Panc1 (cell line): ENCODE measurements around the gene FBXL15.

Experiments
- POLR2AphosphoS5 ChIP-seq: IDR thresholded peaks from 2 replicates; pipeline ENCODE4 v1.6.1; 2012; ENCODE audit warnings: mild to moderate bottlenecking, low read depth, low read length, moderate library complexity
- SIN3A ChIP-seq: IDR thresholded peaks from 2 replicates; pipeline ENCODE4 v1.6.1; 2012; ENCODE audit warnings: low read depth, mild to moderate bottlenecking, low read length, moderate library complexity, borderline replicate concordance; ENCODE audit not compliant: insufficient read depth
- TCF7L2 ChIP-seq: IDR thresholded peaks from 2 replicates; pipeline ENCODE4 v1.6.1; 2011; ENCODE audit warnings: mild to moderate bottlenecking, low read depth, low read length, inconsistent platforms
- TF ChIP-seq, protein P1 (sequence below): fragments of 450-650 bp; IDR thresholded peaks from 2 replicates; pipeline ENCODE4 v1.5.1; 2017; ENCODE audit warnings: mild to moderate bottlenecking
- TF ChIP-seq, protein P2 (sequence below), 2 experiments: IDR thresholded peaks; 2 replicates each; pipeline ENCODE4 v1.6.1; 2011 to 2012; ENCODE audit warnings: low read depth in 2 of 2, control low read depth in 1 of 2, low read length in 1 of 2, mild to moderate bottlenecking in 1 of 2, moderate library complexity in 1 of 2; ENCODE audit not compliant: insufficient read depth in 1 of 2

DNA sequence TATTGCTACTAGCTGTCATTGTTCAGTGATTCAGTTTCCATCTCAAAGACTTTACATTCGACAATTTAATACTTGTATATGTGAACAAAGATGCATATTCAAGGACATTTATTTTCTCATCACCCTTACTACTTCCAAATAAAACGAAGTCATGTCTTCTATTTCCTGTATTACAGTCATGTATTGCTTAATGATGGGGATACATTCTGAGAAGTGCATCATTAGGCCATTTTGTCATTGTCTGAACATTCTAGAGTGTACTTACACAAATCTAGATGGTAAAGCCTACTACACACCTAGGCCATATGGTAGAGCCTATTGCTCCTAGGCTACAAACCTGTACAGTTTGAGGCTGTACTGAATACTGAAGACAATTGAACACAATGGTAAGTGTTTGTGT lies 24.2 kb downstream of the FBXL15 start:
- TF ChIP-seq, protein P1, sequence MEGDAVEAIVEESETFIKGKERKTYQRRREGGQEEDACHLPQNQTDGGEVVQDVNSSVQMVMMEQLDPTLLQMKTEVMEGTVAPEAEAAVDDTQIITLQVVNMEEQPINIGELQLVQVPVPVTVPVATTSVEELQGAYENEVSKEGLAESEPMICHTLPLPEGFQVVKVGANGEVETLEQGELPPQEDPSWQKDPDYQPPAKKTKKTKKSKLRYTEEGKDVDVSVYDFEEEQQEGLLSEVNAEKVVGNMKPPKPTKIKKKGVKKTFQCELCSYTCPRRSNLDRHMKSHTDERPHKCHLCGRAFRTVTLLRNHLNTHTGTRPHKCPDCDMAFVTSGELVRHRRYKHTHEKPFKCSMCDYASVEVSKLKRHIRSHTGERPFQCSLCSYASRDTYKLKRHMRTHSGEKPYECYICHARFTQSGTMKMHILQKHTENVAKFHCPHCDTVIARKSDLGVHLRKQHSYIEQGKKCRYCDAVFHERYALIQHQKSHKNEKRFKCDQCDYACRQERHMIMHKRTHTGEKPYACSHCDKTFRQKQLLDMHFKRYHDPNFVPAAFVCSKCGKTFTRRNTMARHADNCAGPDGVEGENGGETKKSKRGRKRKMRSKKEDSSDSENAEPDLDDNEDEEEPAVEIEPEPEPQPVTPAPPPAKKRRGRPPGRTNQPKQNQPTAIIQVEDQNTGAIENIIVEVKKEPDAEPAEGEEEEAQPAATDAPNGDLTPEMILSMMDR, result no peak
- TF ChIP-seq, protein P2, sequence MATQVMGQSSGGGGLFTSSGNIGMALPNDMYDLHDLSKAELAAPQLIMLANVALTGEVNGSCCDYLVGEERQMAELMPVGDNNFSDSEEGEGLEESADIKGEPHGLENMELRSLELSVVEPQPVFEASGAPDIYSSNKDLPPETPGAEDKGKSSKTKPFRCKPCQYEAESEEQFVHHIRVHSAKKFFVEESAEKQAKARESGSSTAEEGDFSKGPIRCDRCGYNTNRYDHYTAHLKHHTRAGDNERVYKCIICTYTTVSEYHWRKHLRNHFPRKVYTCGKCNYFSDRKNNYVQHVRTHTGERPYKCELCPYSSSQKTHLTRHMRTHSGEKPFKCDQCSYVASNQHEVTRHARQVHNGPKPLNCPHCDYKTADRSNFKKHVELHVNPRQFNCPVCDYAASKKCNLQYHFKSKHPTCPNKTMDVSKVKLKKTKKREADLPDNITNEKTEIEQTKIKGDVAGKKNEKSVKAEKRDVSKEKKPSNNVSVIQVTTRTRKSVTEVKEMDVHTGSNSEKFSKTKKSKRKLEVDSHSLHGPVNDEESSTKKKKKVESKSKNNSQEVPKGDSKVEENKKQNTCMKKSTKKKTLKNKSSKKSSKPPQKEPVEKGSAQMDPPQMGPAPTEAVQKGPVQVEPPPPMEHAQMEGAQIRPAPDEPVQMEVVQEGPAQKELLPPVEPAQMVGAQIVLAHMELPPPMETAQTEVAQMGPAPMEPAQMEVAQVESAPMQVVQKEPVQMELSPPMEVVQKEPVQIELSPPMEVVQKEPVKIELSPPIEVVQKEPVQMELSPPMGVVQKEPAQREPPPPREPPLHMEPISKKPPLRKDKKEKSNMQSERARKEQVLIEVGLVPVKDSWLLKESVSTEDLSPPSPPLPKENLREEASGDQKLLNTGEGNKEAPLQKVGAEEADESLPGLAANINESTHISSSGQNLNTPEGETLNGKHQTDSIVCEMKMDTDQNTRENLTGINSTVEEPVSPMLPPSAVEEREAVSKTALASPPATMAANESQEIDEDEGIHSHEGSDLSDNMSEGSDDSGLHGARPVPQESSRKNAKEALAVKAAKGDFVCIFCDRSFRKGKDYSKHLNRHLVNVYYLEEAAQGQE (IDR thresholded peaks at IDR 0.05; ENCODE audit: insufficient read depth in 1 of 2, low read depth in 2 of 2, low read length in 1 of 2), result no peak
- TF ChIP-seq TCF7L2 (no peak), POLR2AphosphoS5 (no peak), SIN3A (no peak)
